Neuron (in vitro differentiated cells): ENCODE data around the gene DTD1.

Source experiments
- H2AFZ ChIP-seq: one replicate; pipeline ENCODE4 v1.6.1; 2013; ENCODE audit warnings: low read depth, mild to moderate bottlenecking, inconsistent platforms, low read length, moderate library complexity
- H3K27me3 ChIP-seq: one replicate; pipeline ENCODE4 v1.6.1; 2013; ENCODE audit warnings: low read length; ENCODE audit not compliant: insufficient read depth
- H3K36me3 ChIP-seq: one replicate; pipeline ENCODE4 v1.6.1; 2013; ENCODE audit warnings: low read length; ENCODE audit not compliant: insufficient read depth
- H3K4me1 ChIP-seq: one replicate; pipeline ENCODE4 v1.6.1; 2013; ENCODE audit warnings: low read length; ENCODE audit not compliant: insufficient read depth
- H3K4me3 ChIP-seq: 2 replicates; pipeline ENCODE4 v1.5.1; 2013; ENCODE audit warnings: mild to moderate bottlenecking, low read length, moderate library complexity
- H3K9me3 ChIP-seq: one replicate; pipeline ENCODE4 v1.6.1; 2013; ENCODE audit warnings: low read length

Gene DTD1

GRCh38 chr20:18678549-18679419 lies 90.9 kb downstream of the DTD1 start:
- Histone ChIP-seq H3K27me3 (no peaks in the 10 kb centered on the region), H3K4me3 (no peak overlapping the region), H3K36me3 (no peaks in the 10 kb centered on the region), H3K4me1 (peaks cover 34% of the 10 kb centered on the region), H2AFZ (no peak overlapping the region), H3K9me3 (no peaks in the 10 kb centered on the region)

GRCh38 chr20:18683839-18684238 lies 96.0 kb downstream of the DTD1 start:
- Histone ChIP-seq H3K36me3 (no peaks in the 10 kb centered on the region), H3K4me1 (peaks cover 13% of the 10 kb centered on the region), H3K9me3 (no peaks in the 10 kb centered on the region), H2AFZ (no peak overlapping the region), H3K27me3 (no peaks in the 10 kb centered on the region), H3K4me3 (no peak overlapping the region)

DNA sequence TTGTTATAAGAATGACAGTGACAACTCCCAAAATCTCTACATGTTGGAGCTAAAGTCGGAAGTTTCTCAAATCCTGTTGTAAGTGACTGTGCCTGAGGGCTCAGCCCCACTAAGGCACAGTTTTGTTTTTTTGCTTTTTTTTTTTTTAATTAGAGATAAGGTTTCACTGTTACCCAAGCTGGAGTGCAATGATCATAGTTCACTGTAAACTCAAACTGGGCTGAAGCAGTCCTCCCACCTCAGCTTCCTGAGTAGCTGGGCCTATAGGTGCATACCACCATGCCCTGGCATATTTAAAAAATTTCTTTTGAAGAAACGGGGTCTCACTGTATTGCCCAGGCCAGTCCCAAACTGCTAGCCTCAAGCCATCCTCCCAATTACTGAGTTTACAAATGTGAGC lies 96.9 kb downstream of the DTD1 start:
- Histone ChIP-seq H3K4me1 (peaks cover 5% of the 10 kb centered on the region), H3K9me3 (no peaks in the 10 kb centered on the region), H3K27me3 (no peaks in the 10 kb centered on the region), H3K36me3 (no peaks in the 10 kb centered on the region), H3K4me3 (no peak overlapping the region), H2AFZ (no peak overlapping the region)

DNA sequence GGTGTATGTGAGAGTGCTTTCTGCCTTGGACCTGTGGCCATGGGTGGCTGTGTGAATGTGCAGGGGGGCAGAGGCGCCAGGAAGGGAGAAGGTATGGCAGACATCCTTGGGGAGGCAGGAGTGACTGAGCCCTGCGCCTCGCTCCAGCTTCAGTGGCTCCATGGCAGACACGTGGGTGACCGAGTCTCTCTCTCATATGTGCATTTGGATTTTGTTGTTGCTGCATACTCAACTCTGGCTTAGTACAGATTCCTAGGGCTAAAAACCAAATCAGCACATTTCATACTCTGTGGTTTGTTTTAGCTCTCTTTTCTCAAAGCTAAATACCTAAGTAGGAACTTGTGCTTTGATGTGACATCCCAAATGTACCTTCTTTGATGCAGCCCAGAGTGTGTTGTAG lies 97.6 kb downstream of the DTD1 start:
- H3K27me3 ChIP-seq, result no peaks in the 10 kb centered on the region
- H3K4me3 ChIP-seq, result no peak overlapping the region
- H3K4me1 ChIP-seq, result peaks cover 5% of the 10 kb centered on the region
- no peaks in the 10 kb centered on the region for H3K9me3 ChIP-seq
- no peak overlapping the region for H2AFZ ChIP-seq
- H3K36me3 ChIP-seq, result no peaks in the 10 kb centered on the region

DNA sequence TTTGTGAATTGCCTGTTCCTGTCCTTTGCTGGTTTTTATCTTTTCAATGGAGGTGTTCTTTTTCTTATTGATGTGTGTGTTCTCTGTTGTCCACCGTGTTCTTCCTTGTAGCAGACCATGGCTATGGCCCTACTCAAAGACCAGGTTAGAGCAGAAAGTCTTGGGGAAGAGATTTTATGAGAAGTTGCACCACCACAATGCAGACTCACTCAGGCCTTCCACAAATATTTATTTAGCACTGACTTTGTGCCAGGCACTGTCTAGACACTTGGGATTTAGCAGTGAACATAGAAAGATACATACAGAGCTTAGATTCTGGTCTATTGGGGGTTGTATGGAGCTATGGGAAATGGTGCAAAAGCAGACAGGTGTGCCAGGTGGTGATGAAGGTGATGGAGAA lies 98.8 kb downstream of the DTD1 start:
- no peak overlapping the region for H2AFZ ChIP-seq
- peaks cover 5% of the 10 kb centered on the region for H3K4me1 ChIP-seq
- no peak overlapping the region for H3K4me3 ChIP-seq
- no peaks in the 10 kb centered on the region for H3K9me3 ChIP-seq
- no peaks in the 10 kb centered on the region for H3K36me3 ChIP-seq
- H3K27me3 ChIP-seq, result no peaks in the 10 kb centered on the region

DNA sequence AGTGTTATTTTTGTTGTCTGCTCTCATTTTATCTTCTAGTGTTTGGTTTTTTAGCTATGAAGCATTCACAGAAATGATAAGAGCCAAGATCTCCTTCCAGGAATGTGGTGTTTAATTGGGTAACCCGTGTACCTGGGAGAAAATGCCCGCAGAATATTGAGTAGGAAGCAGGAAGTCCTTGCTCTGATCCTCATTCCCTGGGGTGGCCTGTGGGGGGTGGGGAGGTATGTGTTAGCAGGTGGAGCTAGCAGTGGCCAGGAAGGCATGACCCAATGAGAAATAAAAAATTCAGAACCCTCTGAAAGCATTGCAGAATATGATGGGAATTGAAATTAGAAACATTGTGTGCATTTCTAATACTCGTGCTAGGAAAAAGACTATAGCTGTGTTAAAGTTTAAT lies 100.8 kb downstream of the DTD1 start:
- Histone ChIP-seq H2AFZ (no peak overlapping the region), H3K36me3 (no peaks in the 10 kb centered on the region), H3K4me3 (no peak overlapping the region), H3K9me3 (no peaks in the 10 kb centered on the region), H3K4me1 (peaks cover 9% of the 10 kb centered on the region), H3K27me3 (no peaks in the 10 kb centered on the region)

DNA sequence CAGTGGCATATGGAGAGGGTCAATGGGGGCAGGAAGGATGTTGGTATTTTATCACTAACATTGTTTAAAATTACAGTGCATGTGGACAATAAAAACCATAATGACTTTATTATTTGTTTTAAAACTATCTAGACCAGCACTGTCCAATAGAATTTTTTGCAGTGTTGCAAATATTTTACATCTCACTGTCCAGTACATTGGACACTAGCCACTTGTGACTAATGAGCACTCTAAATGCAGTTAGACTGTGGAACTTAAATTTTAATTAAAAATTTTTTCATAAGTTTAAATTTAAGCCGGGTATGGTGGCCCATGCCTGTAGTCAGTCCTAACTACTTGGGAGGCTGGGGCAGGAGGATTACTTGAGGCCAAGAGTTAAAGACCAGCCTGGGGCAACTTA lies 101.7 kb downstream of the DTD1 start:
- peaks cover 7% of the 10 kb centered on the region for H3K4me1 ChIP-seq
- H3K9me3 ChIP-seq, result no peaks in the 10 kb centered on the region
- H3K4me3 ChIP-seq, result no peak overlapping the region
- H2AFZ ChIP-seq, result no peak overlapping the region
- no peaks in the 10 kb centered on the region for H3K27me3 ChIP-seq
- H3K36me3 ChIP-seq, result no peaks in the 10 kb centered on the region

DNA sequence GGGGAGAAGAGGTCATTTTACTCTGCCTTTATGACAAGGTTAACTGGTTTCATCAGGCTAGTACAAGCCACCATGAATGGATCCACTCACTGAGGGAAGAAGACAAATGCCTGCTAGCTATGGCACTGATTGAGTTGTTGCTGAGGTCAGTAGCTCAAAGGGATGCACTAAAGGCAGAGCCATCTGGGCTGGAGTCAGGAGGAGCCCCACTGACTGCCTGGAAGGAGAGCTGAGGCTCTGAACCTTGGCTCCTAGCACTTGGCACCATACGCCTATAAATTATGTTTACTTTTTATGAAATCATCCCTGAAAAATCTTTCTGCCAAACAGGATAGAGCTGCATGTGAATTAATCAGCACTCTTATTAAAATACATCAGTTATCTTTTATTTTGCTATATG lies 104.6 kb downstream of the DTD1 start:
- Histone ChIP-seq H3K9me3 (no peaks in the 10 kb centered on the region), H2AFZ (no peak overlapping the region), H3K36me3 (no peaks in the 10 kb centered on the region), H3K4me3 (no peak overlapping the region), H3K27me3 (no peaks in the 10 kb centered on the region), H3K4me1 (peaks cover 7% of the 10 kb centered on the region)

- peaks cover 7% of the 10 kb centered on the region for H3K4me1 ChIP-seq
- no peaks in the 10 kb centered on the region for H3K27me3 ChIP-seq
- H2AFZ ChIP-seq, result no peak overlapping the region
- no peak overlapping the region for H3K4me3 ChIP-seq
- no peaks in the 10 kb centered on the region for H3K9me3 ChIP-seq
- H3K36me3 ChIP-seq, result no peaks in the 10 kb centered on the region
These were observed 106.2 kb downstream of the DTD1 start for GRCh38 chr20:18694071-18694470.

DNA sequence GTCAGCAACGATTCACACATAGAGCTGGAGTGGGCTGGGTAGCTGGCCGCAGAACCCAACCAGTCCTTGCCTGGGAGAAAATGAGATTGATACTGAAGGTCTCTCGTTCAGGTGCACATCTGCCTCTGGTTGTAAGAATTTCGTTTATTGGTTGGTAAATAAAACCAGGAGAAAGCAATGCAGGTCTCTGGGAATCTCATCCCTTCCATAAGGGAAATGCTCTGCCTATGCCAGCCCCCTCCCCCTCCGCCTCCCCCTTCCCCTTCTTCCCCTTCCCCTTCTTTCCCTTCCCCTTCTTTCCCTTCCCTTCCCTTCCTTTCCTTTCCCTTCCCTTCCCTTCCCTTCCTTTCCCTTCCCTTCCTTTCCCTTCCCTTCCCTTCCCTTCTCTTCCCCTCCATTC lies 107.3 kb downstream of the DTD1 start:
- H3K4me1 ChIP-seq, result peaks cover 7% of the 10 kb centered on the region
- no peak overlapping the region for H3K4me3 ChIP-seq
- no peak overlapping the region for H2AFZ ChIP-seq
- H3K27me3 ChIP-seq, result no peaks in the 10 kb centered on the region
- H3K9me3 ChIP-seq, result no peaks in the 10 kb centered on the region
- no peaks in the 10 kb centered on the region for H3K36me3 ChIP-seq

- Histone ChIP-seq H3K27me3 (no peaks in the 10 kb centered on the region), H3K4me1 (no peaks in the 10 kb centered on the region), H2AFZ (no peak overlapping the region), H3K4me3 (no peak overlapping the region), H3K36me3 (no peaks in the 10 kb centered on the region), H3K9me3 (no peaks in the 10 kb centered on the region)
These were observed 111.0 kb downstream of the DTD1 start for GRCh38 chr20:18698735-18699380.

- no peaks in the 10 kb centered on the region for H3K9me3 ChIP-seq
- H3K27me3 ChIP-seq, result no peaks in the 10 kb centered on the region
- no peak overlapping the region for H2AFZ ChIP-seq
- peaks cover 5% of the 10 kb centered on the region for H3K4me1 ChIP-seq
- H3K36me3 ChIP-seq, result no peaks in the 10 kb centered on the region
- H3K4me3 ChIP-seq, result no peak overlapping the region
These were observed 114.1 kb downstream of the DTD1 start for GRCh38 chr20:18701969-18702368.

DNA sequence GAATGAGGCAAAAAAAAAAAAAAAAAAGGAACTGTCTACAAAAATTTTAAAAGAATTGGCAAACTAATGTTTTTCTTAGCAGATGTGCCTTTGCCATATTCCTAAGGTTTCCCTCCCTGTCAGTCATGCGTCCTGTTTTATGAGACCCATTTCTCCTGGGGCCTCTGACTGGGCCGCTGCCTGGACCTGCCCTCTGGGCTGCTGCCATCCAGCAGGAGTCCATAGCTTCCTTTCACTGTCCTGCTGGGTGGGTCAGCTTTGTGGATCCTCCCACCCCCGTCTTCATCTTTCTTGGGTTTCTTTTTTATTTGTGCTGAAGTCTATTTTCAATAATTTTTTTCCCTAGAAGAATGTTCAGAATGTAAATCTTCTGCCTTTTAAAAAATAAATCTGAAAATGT lies 114.9 kb downstream of the DTD1 start:
- H2AFZ ChIP-seq, result no peak overlapping the region
- H3K36me3 ChIP-seq, result no peaks in the 10 kb centered on the region
- no peaks in the 10 kb centered on the region for H3K9me3 ChIP-seq
- no peaks in the 10 kb centered on the region for H3K27me3 ChIP-seq
- no peak overlapping the region for H3K4me3 ChIP-seq
- peaks cover 5% of the 10 kb centered on the region for H3K4me1 ChIP-seq
